ENCODE data around the gene FALEC.
A peak's percentile ranks its signal among the peaks of the same experiment; 100 is the strongest.

FALEC gene

GRCh38 chr1:150515328-150516049 is at the start of gene FALEC:
FALEC (plus strand) TSS chr1:150515752.
- DNase-seq: peak; percentile 98

- no peak for DNase-seq
Observed at GRCh38 chr1:150466964-150467363, 48.6 kb upstream of the FALEC start.

- no peak for DNase-seq
Observed at GRCh38 chr1:150469291-150469690, 46.3 kb upstream of the FALEC start.

GRCh38 chr1:150472601-150473200 is 42.9 kb upstream of the FALEC start:
- DNase-seq: no peak

GRCh38 chr1:150473659-150474058 is 41.9 kb upstream of the FALEC start:
- DNase-seq: no peak

- no peak for DNase-seq
Observed at GRCh38 chr1:150474869-150475268, 40.7 kb upstream of the FALEC start.

GRCh38 chr1:150476754-150477153 is 38.8 kb upstream of the FALEC start:
- no peak for DNase-seq

- DNase-seq: no peak
Observed at GRCh38 chr1:150477320-150477719, 38.2 kb upstream of the FALEC start.

- no peak for DNase-seq
Observed at GRCh38 chr1:150477733-150478132, 37.8 kb upstream of the FALEC start.

GRCh38 chr1:150479370-150479769 is 36.2 kb upstream of the FALEC start:
- DNase-seq: no peak

GRCh38 chr1:150479927-150480352 is 35.6 kb upstream of the FALEC start:
- DNase-seq: no peak

- no peak for DNase-seq
Observed at GRCh38 chr1:150484431-150484830, 31.1 kb upstream of the FALEC start.

GRCh38 chr1:150484861-150485260 is 30.7 kb upstream of the FALEC start:
- DNase-seq: no peak

GRCh38 chr1:150486966-150487762 is 28.4 kb upstream of the FALEC start, which contains the start of gene TARS2:
TARS2 (plus strand) TSS chr1:150487419; CDS start chr1:150487451, 32 bp downstream.
- peak; percentile 100 for DNase-seq

GRCh38 chr1:150487763-150488115 is 27.8 kb upstream of the FALEC start:
- no peak for DNase-seq

GRCh38 chr1:150493175-150493574 is 22.4 kb upstream of the FALEC start:
- DNase-seq: no peak

GRCh38 chr1:150498342-150498741 is 17.2 kb upstream of the FALEC start:
- DNase-seq: no peak

- DNase-seq: no peak
Observed at GRCh38 chr1:150505431-150505830, 10.1 kb upstream of the FALEC start.

- DNase-seq: no peak
Observed at GRCh38 chr1:150507912-150508864, 7.4 kb upstream of the FALEC start, which contains the start of gene ECM1. ECM1 (plus strand) TSS chr1:150508109; CDS start chr1:150508210, 101 bp downstream.

GRCh38 chr1:150508982-150509381 is 6.6 kb upstream of the FALEC start:
- no peak for DNase-seq

GRCh38 chr1:150511551-150511950 is 4.0 kb upstream of the FALEC start:
- no peak for DNase-seq

- DNase-seq: no peak
Observed at GRCh38 chr1:150511985-150512660, 3.4 kb upstream of the FALEC start.

Data from eye (tissue), 1 donor.